Measurements from ENCODE around the gene STYX. TPM values are rescaled to one million over a fixed set of nuclear protein-coding genes. Genes with fewer than 3 reads are reported as not detected.
"Not testable (repeated sequence)": the region's sequence is repeated elsewhere in the genome, so short reads cannot be mapped to it uniquely, and the experiment has no call there.

Gene STYX
- total RNA-seq, 4 donors from 2014 or later = 6.0 to 14.4 (median 9.1) TPM

GRCh38 chr14:52759145-52759544, 29.2 kb downstream of the STYX start:
- H3K4me3 ChIP-seq = no peak overlapping the region
- no peaks in the 10 kb centered on the region for H3K9me3 ChIP-seq
- H3K36me3 ChIP-seq = peaks cover 0 to 23% (median 11%) of the 10 kb centered on the region in 4 donors
- intact Hi-C loops (cut with DNase I; ENCODE audit: low total_unique reads) = no loop called here
- 100% methylated on average over 1 of the region's 1 CpG for WGBS, 2 donors (ENCODE audit: low coverage in 1 of 2)
- DNase-seq = no peak
- TF ChIP-seq POLR2A (IDR thresholded peaks at IDR 0.05) = no peak
- TF ChIP-seq POLR2AphosphoS5 (IDR thresholded peaks at IDR 0.05) = no peak
- TF ChIP-seq, protein P1, sequence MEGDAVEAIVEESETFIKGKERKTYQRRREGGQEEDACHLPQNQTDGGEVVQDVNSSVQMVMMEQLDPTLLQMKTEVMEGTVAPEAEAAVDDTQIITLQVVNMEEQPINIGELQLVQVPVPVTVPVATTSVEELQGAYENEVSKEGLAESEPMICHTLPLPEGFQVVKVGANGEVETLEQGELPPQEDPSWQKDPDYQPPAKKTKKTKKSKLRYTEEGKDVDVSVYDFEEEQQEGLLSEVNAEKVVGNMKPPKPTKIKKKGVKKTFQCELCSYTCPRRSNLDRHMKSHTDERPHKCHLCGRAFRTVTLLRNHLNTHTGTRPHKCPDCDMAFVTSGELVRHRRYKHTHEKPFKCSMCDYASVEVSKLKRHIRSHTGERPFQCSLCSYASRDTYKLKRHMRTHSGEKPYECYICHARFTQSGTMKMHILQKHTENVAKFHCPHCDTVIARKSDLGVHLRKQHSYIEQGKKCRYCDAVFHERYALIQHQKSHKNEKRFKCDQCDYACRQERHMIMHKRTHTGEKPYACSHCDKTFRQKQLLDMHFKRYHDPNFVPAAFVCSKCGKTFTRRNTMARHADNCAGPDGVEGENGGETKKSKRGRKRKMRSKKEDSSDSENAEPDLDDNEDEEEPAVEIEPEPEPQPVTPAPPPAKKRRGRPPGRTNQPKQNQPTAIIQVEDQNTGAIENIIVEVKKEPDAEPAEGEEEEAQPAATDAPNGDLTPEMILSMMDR (IDR thresholded peaks at IDR 0.05) = no peak
- no peak for TF ChIP-seq EP300 (IDR thresholded peaks at IDR 0.05; ENCODE audit: low read depth)
- peaks cover 0 to 3% (median 0%) of the 10 kb centered on the region in 4 donors for H3K4me1 ChIP-seq
- no peak overlapping the region for H3K27ac ChIP-seq
- in situ Hi-C loops (cut with MboI; ENCODE audit: low pct_ligation_motif_present in 1 of 4, low pct_unique_long_range_greater_than_20kb in 1 of 4, low sequenced_read_pairs in 3 of 4) = no loop called here
- no peaks in the 10 kb centered on the region for H3K27me3 ChIP-seq

- H3K9me3 ChIP-seq; in situ Hi-C loops (cut with MboI; ENCODE audit: low pct_ligation_motif_present in 1 of 4, low pct_unique_long_range_greater_than_20kb in 1 of 4, low sequenced_read_pairs in 3 of 4); H3K4me3 ChIP-seq; DNase-seq; H3K27ac ChIP-seq; H3K27me3 ChIP-seq; H3K4me1 ChIP-seq: not testable (repeated sequence)
- peaks cover 0 to 21% (median 8%) of the 10 kb centered on the region in 4 donors for H3K36me3 ChIP-seq
- WGBS, 2 donors (ENCODE audit: low coverage in 1 of 2) = 87 to 100% methylated on average over 3 to 4 of the region's 4 CpGs
- intact Hi-C loops (cut with DNase I; ENCODE audit: low total_unique reads) = loop anchor here (5.0 kb wide), 1 partner anchor 1601 kb away; no protein-coding TSS in a partner anchor
Observed at GRCh38 chr14:52762923-52763322, 33.0 kb downstream of the STYX start.

DNA sequence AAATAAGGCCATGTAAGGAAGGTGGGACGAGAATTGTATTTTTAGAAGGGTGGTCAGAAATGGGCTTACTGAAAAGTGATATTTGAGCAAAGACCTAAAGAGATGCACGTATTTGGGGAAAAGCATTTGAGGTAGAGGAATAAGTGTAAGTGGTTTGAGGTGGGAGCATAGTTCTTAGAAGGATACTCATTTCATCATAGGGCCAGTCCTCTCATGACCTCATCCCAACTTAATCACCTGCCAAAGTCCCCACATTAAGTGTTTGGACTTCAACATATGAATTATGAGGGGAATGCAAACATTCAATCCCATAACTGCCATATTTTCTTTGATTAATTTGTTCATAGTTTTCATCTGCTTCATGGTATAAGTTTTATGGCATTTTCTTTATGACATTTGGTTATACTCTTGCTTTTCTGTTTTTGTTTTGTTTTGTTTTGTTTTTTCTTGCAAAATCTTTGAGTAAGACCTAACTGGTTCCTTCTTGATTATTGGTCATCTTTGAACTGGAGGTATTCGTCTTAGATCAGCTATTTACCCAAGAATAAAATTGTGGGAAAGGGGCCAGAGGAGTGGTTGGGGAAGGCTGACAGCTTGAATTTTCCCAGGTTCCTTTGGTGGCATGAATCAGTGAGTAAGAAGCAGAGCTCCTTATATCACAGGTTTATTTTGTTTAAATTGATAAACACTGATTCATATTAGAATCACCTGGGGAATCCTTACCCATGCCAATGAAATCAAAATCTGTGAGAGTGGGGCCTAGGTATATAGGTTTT, 37.3 kb downstream of the STYX start:
- H3K4me3 ChIP-seq = no peak overlapping the region
- peaks cover 0 to 34% (median 17%) of the 10 kb centered on the region in 4 donors for H3K36me3 ChIP-seq
- 90 to 96% methylated on average over 3 of the region's 3 CpGs for WGBS, 2 donors (ENCODE audit: low coverage in 1 of 2)
- H3K27me3 ChIP-seq = no peaks in the 10 kb centered on the region
- intact Hi-C loops (cut with DNase I; ENCODE audit: low total_unique reads) = no loop called here
- H3K9me3 ChIP-seq = no peaks in the 10 kb centered on the region
- H3K27ac ChIP-seq = no peak overlapping the region
- in situ Hi-C loops (cut with MboI; ENCODE audit: low pct_ligation_motif_present in 1 of 4, low pct_unique_long_range_greater_than_20kb in 1 of 4, low sequenced_read_pairs in 3 of 4) = no loop called here
- H3K4me1 ChIP-seq = peaks cover 0 to 3% (median 0%) of the 10 kb centered on the region in 4 donors
- DNase-seq = no peak
- TF ChIP-seq POLR2AphosphoS5 (IDR thresholded peaks at IDR 0.05) = no peak
- TF ChIP-seq, protein P1 (IDR thresholded peaks at IDR 0.05) = no peak
- TF ChIP-seq EP300 (IDR thresholded peaks at IDR 0.05; ENCODE audit: low read depth) = no peak
- no peak for TF ChIP-seq POLR2A (IDR thresholded peaks at IDR 0.05)

DNA sequence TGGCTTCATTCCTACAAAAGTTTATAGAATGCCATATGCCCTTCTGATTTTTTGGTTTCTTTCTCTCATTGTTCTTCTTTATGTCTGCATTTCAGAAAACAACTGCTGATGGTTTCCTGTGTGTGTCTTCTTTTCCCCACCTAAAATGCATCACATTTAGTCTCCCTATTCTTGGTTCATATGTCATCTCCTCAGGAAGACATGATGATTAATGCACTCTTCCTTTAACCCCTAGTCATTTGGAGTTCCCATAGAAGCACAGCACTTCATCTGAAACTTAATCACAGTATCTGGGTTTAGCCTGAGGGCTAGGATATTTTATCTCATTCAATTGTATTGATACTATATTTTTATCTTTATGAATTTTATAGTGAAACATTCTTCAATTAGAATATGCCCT, 39.9 kb downstream of the STYX start:
- intact Hi-C loops (cut with DNase I; ENCODE audit: low total_unique reads) = no loop called here
- in situ Hi-C loops (cut with MboI; ENCODE audit: low pct_ligation_motif_present in 1 of 4, low pct_unique_long_range_greater_than_20kb in 1 of 4, low sequenced_read_pairs in 3 of 4) = no loop called here
- DNase-seq = no peak
- peaks cover 0 to 42% (median 19%) of the 10 kb centered on the region in 4 donors for H3K36me3 ChIP-seq
- TF ChIP-seq EP300 (IDR thresholded peaks at IDR 0.05; ENCODE audit: low read depth) = no peak
- TF ChIP-seq, protein P1 (IDR thresholded peaks at IDR 0.05) = no peak
- TF ChIP-seq POLR2AphosphoS5 (IDR thresholded peaks at IDR 0.05) = no peak
- no peak for TF ChIP-seq POLR2A (IDR thresholded peaks at IDR 0.05)
- H3K27me3 ChIP-seq = no peaks in the 10 kb centered on the region
- no peaks in the 10 kb centered on the region for H3K9me3 ChIP-seq
- no peak overlapping the region for H3K4me3 ChIP-seq
- H3K4me1 ChIP-seq = no peaks in the 10 kb centered on the region
- H3K27ac ChIP-seq = no peak overlapping the region

Data from transverse colon (tissue), 4 donors.